HEK293 (cell line): ENCODE results near the gene C16orf86.

Experiments used
- GFI1B ChIP-seq: fragments of 450-650 bp; formaldehyde crosslinking; IDR thresholded peaks from 2 replicates; pipeline ENCODE4 v1.5.1; 2016; ENCODE audit warnings: missing biosample characterization, missing genetic modification characterization
- GLI4 ChIP-seq: fragments of 450-650 bp; formaldehyde crosslinking; IDR thresholded peaks from 2 replicates; pipeline ENCODE4 v1.5.1; 2016; ENCODE audit warnings: missing biosample characterization, missing genetic modification characterization
- GLIS1 ChIP-seq: fragments of 450-650 bp; formaldehyde crosslinking; IDR thresholded peaks from 2 replicates; pipeline ENCODE4 v1.5.1; 2016; ENCODE audit warnings: missing biosample characterization, missing genetic modification characterization
- HOXA7 ChIP-seq: sonication (generic); formaldehyde crosslinking; IDR thresholded peaks from 2 replicates; pipeline ENCODE4 v1.8.1; 2022; ENCODE audit warnings: missing genetic modification reagents, borderline replicate concordance
- KLF10 ChIP-seq: fragments of 450-650 bp; IDR thresholded peaks from 2 replicates; pipeline ENCODE4 v1.5.1; 2018; ENCODE audit warnings: missing biosample characterization, mild to moderate bottlenecking, missing genetic modification characterization
- KLF9 ChIP-seq: fragments of 450-650 bp; formaldehyde crosslinking; IDR thresholded peaks from 2 replicates; pipeline ENCODE4 v1.5.1; 2016; ENCODE audit warnings: missing biosample characterization, missing genetic modification characterization, low read depth
- REPIN1 ChIP-seq: fragments of 450-650 bp; formaldehyde crosslinking; IDR thresholded peaks from 2 replicates; pipeline ENCODE4 v1.5.1; 2017; ENCODE audit warnings: missing biosample characterization, missing genetic modification characterization, low read depth
- SCRT1 ChIP-seq: fragments of 450-650 bp; formaldehyde crosslinking; IDR thresholded peaks from 2 replicates; pipeline ENCODE4 v1.5.1; 2016; ENCODE audit warnings: missing biosample characterization, missing genetic modification characterization, borderline replicate concordance
- ZEB2 ChIP-seq: fragments of 450-650 bp; formaldehyde crosslinking; IDR thresholded peaks from 2 replicates; pipeline ENCODE4 v1.5.1; 2016; ENCODE audit warnings: missing biosample characterization, missing genetic modification characterization
- ZFP69B ChIP-seq: fragments of 450-650 bp; formaldehyde crosslinking; IDR thresholded peaks from 2 replicates; pipeline ENCODE4 v1.5.1; 2016; ENCODE audit warnings: missing biosample characterization, missing genetic modification characterization
- ZNF266 ChIP-seq: fragments of 450-650 bp; formaldehyde crosslinking; IDR thresholded peaks from 2 replicates; pipeline ENCODE4 v1.5.1; 2016; ENCODE audit warnings: missing biosample characterization, missing genetic modification characterization, low read depth
- ZNF302 ChIP-seq: fragments of 450-650 bp; formaldehyde crosslinking; IDR thresholded peaks from 2 replicates; pipeline ENCODE4 v1.5.1; 2016; ENCODE audit warnings: missing biosample characterization, missing genetic modification characterization, low read depth
- ZNF37A ChIP-seq: fragments of 450-650 bp; IDR thresholded peaks from 2 replicates; pipeline ENCODE4 v1.5.1; 2018; ENCODE audit warnings: missing biosample characterization, missing genetic modification characterization
- ZNF394 ChIP-seq: fragments of 450-650 bp; formaldehyde crosslinking; IDR thresholded peaks from 2 replicates; pipeline ENCODE4 v1.5.1; 2016; ENCODE audit warnings: missing biosample characterization, missing genetic modification characterization, mild to moderate bottlenecking, moderate library complexity, borderline replicate concordance
- ZNF426 ChIP-seq: fragments of 450-650 bp; formaldehyde crosslinking; IDR thresholded peaks from 2 replicates; pipeline ENCODE4 v1.5.1; 2017; ENCODE audit warnings: missing biosample characterization, missing genetic modification characterization, mild to moderate bottlenecking, inconsistent platforms, moderate library complexity
- ZNF473 ChIP-seq: fragments of 450-650 bp; formaldehyde crosslinking; IDR thresholded peaks from 2 replicates; pipeline ENCODE4 v1.5.1; 2017; ENCODE audit warnings: missing biosample characterization, missing genetic modification characterization
- ZNF544 ChIP-seq: fragments of 450-650 bp; formaldehyde crosslinking; IDR thresholded peaks from 2 replicates; pipeline ENCODE4 v1.5.0; 2017; ENCODE audit warnings: missing biosample characterization, missing genetic modification characterization
- ZNF549 ChIP-seq: fragments of 450-650 bp; IDR thresholded peaks from 2 replicates; pipeline ENCODE4 v1.5.1; 2018; ENCODE audit warnings: missing biosample characterization, missing genetic modification characterization, mild to moderate bottlenecking, inconsistent platforms, moderate library complexity
- ZNF555 ChIP-seq: fragments of 450-650 bp; formaldehyde crosslinking; conservative IDR thresholded peaks from 2 replicates; pipeline ENCODE4 v1.5.1; 2017; ENCODE audit warnings: missing biosample characterization, mild to moderate bottlenecking, missing genetic modification characterization, inconsistent platforms
- ZNF558 ChIP-seq: fragments of 450-650 bp; formaldehyde crosslinking; IDR thresholded peaks from 2 replicates; pipeline ENCODE4 v1.5.1; 2016; ENCODE audit warnings: missing biosample characterization, missing genetic modification characterization
- TF ChIP-seq, protein P1 (sequence below): fragments of 450-650 bp; formaldehyde crosslinking; IDR thresholded peaks from 2 replicates; pipeline ENCODE4 v1.5.1; 2016; ENCODE audit warnings: missing biosample characterization, missing genetic modification characterization
- TF ChIP-seq, protein P2 (sequence below): fragments of 450-650 bp; formaldehyde crosslinking; IDR thresholded peaks from 2 replicates; pipeline ENCODE4 v1.5.1; 2016; ENCODE audit warnings: missing biosample characterization, missing genetic modification characterization
- TF ChIP-seq, protein P3 (sequence below): fragments of 450-650 bp; formaldehyde crosslinking; IDR thresholded peaks from 2 replicates; pipeline ENCODE4 v1.5.1; 2017; ENCODE audit warnings: missing biosample characterization, missing genetic modification characterization
- TF ChIP-seq, protein P4 (sequence below): fragments of 450-650 bp; formaldehyde crosslinking; IDR thresholded peaks from 2 replicates; pipeline ENCODE4 v1.5.1; 2016; ENCODE audit warnings: missing biosample characterization, missing genetic modification characterization, borderline replicate concordance
- TF ChIP-seq, protein P5 (sequence below): fragments of 450-650 bp; formaldehyde crosslinking; IDR thresholded peaks from 2 replicates; pipeline ENCODE4 v1.5.1; 2016; ENCODE audit warnings: missing biosample characterization, missing genetic modification characterization, borderline replicate concordance

The C16orf86 gene

DNA sequence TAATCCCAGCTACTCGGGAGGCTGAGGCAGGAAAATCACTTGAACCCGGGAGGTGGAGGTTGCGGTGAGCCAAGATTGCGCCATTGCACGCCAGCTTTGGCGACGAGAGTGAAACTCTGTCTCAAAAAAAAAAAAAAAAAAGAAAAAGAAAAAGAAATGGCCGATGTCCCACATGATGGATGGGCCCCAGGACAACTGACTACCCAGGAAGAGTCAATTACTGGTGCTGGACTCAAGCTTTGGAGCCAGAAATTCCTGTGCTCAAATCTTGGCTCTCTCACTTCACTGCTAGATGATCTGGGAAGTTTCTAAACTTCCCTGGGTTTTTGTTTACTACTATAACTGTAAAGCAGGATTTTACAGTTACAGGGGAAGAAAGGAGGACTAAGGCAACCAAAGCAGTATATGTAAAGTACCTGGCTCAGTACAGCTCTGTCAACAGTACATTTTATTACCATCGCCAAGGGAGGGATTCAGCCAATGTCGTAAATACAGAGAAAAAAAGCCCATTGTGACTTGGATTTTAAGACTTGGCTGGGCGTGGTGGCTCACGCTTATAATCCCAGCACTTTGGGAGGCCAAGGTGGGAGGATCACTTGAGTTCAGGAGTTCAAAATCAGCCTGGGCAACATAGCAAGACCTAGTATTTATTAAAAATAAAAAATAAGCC lies 11.9 kb downstream of the C16orf86 start (continued):
- TF ChIP-seq, protein P1, sequence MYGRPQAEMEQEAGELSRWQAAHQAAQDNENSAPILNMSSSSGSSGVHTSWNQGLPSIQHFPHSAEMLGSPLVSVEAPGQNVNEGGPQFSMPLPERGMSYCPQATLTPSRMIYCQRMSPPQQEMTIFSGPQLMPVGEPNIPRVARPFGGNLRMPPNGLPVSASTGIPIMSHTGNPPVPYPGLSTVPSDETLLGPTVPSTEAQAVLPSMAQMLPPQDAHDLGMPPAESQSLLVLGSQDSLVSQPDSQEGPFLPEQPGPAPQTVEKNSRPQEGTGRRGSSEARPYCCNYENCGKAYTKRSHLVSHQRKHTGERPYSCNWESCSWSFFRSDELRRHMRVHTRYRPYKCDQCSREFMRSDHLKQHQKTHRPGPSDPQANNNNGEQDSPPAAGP: 0 out of 2 replicates have a peak, but pooled peaks have one; percentile 32
- no peak for TF ChIP-seq KLF10
- TF ChIP-seq ZEB2 (tag by site-specific recombination): no peak
- no peak for TF ChIP-seq HOXA7 (CRISPR knock-in tag)
- TF ChIP-seq GLI4 (tag by site-specific recombination): no peak
- TF ChIP-seq, protein P2, sequence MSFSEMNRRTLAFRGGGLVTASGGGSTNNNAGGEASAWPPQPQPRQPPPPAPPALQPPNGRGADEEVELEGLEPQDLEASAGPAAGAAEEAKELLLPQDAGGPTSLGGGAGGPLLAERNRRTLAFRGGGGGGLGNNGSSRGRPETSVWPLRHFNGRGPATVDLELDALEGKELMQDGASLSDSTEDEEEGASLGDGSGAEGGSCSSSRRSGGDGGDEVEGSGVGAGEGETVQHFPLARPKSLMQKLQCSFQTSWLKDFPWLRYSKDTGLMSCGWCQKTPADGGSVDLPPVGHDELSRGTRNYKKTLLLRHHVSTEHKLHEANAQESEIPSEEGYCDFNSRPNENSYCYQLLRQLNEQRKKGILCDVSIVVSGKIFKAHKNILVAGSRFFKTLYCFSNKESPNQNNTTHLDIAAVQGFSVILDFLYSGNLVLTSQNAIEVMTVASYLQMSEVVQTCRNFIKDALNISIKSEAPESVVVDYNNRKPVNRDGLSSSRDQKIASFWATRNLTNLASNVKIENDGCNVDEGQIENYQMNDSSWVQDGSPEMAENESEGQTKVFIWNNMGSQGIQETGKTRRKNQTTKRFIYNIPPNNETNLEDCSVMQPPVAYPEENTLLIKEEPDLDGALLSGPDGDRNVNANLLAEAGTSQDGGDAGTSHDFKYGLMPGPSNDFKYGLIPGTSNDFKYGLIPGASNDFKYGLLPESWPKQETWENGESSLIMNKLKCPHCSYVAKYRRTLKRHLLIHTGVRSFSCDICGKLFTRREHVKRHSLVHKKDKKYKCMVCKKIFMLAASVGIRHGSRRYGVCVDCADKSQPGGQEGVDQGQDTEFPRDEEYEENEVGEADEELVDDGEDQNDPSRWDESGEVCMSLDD (tag by site-specific recombination): no peak
- TF ChIP-seq ZNF302 (tag by site-specific recombination): no peak
- no peak for TF ChIP-seq ZNF549 (tag by site-specific recombination)
- TF ChIP-seq REPIN1 (tag by site-specific recombination): no peak
- TF ChIP-seq, protein P3, sequence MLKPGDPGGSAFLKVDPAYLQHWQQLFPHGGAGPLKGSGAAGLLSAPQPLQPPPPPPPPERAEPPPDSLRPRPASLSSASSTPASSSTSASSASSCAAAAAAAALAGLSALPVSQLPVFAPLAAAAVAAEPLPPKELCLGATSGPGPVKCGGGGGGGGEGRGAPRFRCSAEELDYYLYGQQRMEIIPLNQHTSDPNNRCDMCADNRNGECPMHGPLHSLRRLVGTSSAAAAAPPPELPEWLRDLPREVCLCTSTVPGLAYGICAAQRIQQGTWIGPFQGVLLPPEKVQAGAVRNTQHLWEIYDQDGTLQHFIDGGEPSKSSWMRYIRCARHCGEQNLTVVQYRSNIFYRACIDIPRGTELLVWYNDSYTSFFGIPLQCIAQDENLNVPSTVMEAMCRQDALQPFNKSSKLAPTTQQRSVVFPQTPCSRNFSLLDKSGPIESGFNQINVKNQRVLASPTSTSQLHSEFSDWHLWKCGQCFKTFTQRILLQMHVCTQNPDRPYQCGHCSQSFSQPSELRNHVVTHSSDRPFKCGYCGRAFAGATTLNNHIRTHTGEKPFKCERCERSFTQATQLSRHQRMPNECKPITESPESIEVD: peak; percentile 76
- TF ChIP-seq KLF9: 0 out of 2 replicates have a peak, but pooled peaks have one; percentile 21
- no peak for TF ChIP-seq ZNF37A (tag by site-specific recombination)
- no peak for TF ChIP-seq SCRT1 (tag by site-specific recombination)
- no peak for TF ChIP-seq ZNF266
- TF ChIP-seq ZNF555 (tag by site-specific recombination): no peak
- no peak for TF ChIP-seq ZNF394
- TF ChIP-seq, protein P4, sequence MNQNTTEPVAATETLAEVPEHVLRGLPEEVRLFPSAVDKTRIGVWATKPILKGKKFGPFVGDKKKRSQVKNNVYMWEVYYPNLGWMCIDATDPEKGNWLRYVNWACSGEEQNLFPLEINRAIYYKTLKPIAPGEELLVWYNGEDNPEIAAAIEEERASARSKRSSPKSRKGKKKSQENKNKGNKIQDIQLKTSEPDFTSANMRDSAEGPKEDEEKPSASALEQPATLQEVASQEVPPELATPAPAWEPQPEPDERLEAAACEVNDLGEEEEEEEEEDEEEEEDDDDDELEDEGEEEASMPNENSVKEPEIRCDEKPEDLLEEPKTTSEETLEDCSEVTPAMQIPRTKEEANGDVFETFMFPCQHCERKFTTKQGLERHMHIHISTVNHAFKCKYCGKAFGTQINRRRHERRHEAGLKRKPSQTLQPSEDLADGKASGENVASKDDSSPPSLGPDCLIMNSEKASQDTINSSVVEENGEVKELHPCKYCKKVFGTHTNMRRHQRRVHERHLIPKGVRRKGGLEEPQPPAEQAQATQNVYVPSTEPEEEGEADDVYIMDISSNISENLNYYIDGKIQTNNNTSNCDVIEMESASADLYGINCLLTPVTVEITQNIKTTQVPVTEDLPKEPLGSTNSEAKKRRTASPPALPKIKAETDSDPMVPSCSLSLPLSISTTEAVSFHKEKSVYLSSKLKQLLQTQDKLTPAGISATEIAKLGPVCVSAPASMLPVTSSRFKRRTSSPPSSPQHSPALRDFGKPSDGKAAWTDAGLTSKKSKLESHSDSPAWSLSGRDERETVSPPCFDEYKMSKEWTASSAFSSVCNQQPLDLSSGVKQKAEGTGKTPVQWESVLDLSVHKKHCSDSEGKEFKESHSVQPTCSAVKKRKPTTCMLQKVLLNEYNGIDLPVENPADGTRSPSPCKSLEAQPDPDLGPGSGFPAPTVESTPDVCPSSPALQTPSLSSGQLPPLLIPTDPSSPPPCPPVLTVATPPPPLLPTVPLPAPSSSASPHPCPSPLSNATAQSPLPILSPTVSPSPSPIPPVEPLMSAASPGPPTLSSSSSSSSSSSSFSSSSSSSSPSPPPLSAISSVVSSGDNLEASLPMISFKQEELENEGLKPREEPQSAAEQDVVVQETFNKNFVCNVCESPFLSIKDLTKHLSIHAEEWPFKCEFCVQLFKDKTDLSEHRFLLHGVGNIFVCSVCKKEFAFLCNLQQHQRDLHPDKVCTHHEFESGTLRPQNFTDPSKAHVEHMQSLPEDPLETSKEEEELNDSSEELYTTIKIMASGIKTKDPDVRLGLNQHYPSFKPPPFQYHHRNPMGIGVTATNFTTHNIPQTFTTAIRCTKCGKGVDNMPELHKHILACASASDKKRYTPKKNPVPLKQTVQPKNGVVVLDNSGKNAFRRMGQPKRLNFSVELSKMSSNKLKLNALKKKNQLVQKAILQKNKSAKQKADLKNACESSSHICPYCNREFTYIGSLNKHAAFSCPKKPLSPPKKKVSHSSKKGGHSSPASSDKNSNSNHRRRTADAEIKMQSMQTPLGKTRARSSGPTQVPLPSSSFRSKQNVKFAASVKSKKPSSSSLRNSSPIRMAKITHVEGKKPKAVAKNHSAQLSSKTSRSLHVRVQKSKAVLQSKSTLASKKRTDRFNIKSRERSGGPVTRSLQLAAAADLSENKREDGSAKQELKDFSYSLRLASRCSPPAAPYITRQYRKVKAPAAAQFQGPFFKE (tag by site-specific recombination): no peak
- no peak for TF ChIP-seq ZNF473 (tag by site-specific recombination)
- TF ChIP-seq ZNF558 (tag by site-specific recombination): no peak
- TF ChIP-seq GFI1B (tag by site-specific recombination): no peak
- TF ChIP-seq, protein P5, sequence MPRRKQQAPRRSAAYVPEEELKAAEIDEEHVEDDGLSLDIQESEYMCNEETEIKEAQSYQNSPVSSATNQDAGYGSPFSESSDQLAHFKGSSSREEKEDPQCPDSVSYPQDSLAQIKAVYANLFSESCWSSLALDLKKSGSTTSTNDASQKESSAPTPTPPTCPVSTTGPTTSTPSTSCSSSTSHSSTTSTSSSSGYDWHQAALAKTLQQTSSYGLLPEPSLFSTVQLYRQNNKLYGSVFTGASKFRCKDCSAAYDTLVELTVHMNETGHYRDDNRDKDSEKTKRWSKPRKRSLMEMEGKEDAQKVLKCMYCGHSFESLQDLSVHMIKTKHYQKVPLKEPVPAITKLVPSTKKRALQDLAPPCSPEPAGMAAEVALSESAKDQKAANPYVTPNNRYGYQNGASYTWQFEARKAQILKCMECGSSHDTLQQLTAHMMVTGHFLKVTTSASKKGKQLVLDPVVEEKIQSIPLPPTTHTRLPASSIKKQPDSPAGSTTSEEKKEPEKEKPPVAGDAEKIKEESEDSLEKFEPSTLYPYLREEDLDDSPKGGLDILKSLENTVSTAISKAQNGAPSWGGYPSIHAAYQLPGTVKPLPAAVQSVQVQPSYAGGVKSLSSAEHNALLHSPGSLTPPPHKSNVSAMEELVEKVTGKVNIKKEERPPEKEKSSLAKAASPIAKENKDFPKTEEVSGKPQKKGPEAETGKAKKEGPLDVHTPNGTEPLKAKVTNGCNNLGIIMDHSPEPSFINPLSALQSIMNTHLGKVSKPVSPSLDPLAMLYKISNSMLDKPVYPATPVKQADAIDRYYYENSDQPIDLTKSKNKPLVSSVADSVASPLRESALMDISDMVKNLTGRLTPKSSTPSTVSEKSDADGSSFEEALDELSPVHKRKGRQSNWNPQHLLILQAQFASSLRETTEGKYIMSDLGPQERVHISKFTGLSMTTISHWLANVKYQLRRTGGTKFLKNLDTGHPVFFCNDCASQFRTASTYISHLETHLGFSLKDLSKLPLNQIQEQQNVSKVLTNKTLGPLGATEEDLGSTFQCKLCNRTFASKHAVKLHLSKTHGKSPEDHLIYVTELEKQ (tag by site-specific recombination): no peak
- TF ChIP-seq ZNF544 (tag by site-specific recombination): no peak
- TF ChIP-seq ZNF426 (tag by site-specific recombination): no peak
- TF ChIP-seq GLIS1: peak; percentile 63
- TF ChIP-seq ZFP69B (tag by site-specific recombination): no peak
